GM19035 (cell line): ENCODE results near the gene ILDR2.
"Not testable (repeated sequence)": the region's sequence is repeated elsewhere in the genome, so short reads cannot be mapped to it uniquely, and the experiment has no call there.

ENCODE experiments used
- ATAC-seq: cut with Tn5 transposase; IDR thresholded peaks from one replicate; pipeline ENCODE4 v1.9.1; 2021; ENCODE audit not compliant: unreplicated experiment

The ILDR2 gene

DNA sequence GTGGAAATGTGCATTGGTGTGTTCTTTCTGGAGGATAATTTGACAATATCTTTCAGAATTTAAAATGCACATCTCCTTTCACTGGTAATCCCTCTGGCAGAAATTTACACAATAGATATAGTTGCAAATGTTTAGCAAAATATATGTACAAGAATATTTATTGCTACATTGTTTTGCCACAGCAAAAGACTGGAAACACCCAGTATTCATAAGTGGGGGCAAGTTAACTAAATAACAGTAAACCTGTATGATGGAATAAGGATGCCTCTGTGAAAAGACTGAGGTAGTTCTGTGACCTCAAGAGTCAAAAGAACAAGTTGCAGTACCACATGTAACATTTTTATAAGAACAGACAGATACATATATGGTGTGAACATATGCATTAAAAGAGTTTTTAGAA lies 85.6 kb downstream of the ILDR2 start:
- ATAC-seq = no peak

DNA sequence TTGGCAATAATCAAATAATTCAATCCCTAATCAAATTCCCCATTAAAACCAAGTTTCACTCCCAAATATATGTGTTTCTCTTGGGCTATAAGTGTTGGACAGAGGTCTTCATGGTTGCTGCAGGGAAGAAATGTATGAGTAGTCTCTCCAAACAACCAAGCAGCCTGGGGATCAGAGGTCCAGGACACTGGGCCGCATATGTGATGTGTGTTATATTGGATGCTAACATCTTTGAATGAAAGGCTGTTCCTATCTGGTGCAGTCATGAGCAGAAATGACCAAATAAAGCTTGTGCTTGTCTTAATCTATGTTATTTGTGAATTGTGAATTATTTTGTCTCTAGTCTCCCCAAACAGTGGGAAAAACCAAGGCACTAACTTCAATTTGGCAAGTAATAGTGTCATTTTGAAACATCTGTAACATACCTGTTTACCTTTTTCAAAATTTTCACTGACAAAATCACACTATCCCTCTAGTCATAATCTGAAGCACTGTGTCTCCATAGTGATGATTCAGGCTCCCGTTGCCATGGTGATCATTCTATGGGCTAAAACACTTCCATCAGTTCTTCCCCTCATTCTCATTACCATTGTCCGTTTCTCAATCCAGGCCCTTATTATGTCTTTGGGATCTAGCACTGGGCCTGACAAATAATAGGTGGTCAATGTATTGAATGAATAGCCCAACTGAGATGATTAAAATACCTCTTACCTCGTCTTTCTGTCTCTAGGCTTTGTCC lies 86.8 kb downstream of the ILDR2 start:
- no peak for ATAC-seq

GRCh38 chr1:166884971-166885370 lies 90.4 kb downstream of the ILDR2 start:
- no peak for ATAC-seq

- ATAC-seq = no peak
Observed at GRCh38 chr1:166884040-166884642, 91.2 kb downstream of the ILDR2 start.

DNA sequence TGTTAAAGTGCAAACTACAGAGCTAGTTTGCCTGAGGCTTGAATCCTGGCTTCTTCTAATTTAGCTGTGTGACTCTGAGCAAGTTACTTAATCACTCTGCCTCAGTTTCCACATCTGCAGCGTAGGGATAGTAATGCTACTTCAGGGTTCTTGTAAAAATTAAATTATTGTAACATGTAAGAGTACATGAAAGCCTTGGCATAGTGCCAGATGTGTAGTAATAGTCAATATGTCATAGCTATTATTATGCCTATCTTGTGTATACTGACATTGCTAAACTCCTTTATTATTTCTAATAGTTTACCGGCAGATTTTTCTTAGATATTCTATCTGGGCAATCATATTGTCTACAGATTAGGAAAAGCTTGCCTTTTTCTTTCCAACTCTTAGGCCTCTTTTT lies 92.4 kb downstream of the ILDR2 start:
- ATAC-seq = no peak

GRCh38 chr1:166878173-166878917 lies 97.0 kb downstream of the ILDR2 start:
- not testable (repeated sequence) for ATAC-seq

GRCh38 chr1:166876540-166876838 lies 98.9 kb downstream of the ILDR2 start:
- peak; percentile 6 for ATAC-seq

GRCh38 chr1:166875734-166876539 lies 99.4 kb downstream of the ILDR2 start, which contains the start of gene TADA1:
Gene TADA1 (minus strand): TSS chr1:166876264. CDS start chr1:166876233, 31 bp downstream.
- ATAC-seq = peak; percentile 87

DNA sequence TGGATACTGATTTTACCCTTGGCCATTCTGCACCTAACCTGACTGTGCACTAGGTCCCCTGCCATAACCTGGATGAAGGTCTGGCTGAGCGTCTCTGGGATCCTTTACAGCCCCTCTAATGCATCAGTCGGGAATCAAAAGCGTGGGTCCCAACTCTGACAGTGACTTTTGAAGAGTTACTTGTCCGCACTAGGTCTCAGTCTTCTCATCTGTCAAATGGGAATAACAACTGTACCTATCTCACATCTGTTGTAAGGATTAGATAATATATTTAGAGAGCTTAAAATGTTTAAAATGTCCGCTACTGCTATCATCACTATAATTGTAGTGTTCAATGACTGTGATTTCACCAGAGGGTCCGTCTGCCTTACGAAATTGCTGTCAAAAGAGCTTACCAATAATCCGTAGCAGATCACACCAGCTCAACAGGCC lies 100.0 kb downstream of the ILDR2 start:
- no peak for ATAC-seq

- no peak for ATAC-seq
Observed at GRCh38 chr1:166874464-166874863, 100.9 kb downstream of the ILDR2 start.

- ATAC-seq = no peak
Observed at GRCh38 chr1:166870584-166870983, 104.8 kb downstream of the ILDR2 start.

DNA sequence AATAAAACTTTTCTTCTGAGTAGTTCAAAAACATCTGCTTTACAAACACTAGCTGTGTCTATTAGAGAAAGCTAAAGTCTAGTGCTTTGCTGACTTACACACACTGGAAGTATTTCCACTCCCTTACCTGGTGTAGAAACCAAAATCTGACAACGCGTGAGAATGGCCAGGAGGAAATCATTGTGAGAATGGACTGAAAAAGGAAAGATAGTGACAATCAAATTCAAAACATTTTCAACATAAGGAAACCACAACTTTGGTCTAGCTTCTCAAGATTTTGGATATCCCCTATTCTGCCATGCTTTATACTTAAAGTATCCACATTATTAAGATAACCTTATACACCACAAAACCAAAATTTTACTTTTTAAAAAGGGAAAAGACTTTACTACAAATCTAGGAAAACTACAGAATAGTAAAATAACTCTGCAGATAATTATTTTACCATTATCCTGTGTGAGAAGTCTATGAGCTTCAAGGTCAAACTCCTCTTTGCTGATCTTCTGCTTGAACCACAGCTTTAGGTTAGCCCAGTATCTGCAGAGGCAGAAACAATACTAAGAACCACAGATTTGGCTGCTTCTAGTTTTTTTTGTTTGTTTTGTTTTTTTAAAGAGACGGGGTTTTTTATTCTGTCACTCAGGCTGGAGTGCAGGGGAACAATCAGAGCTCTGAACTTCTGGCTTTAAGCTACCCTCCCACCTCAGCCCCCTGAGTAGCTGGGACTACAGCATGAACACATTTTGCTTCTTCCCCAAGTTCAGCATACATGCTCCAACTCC lies 105.8 kb downstream of the ILDR2 start:
- no peak for ATAC-seq

DNA sequence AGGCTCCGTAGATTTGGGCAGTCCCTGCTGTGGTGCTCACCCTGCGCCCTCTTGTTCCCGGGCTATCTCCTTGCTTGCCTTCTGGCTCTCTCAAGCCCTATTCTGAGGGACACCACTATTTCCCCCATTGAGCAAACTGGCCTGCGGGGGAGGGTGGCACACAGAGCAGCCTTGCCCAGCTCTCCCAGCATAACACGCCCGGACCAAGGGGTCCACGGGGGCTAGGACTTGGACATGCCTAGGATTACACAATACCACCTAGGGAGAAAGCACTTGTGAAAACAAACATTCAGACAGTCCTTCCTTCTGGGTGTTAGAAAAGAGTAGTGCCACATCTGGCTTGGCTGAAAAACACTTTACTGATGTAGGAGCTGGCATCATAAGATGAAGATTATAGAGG lies 106.7 kb downstream of the ILDR2 start:
- ATAC-seq = no peak

DNA sequence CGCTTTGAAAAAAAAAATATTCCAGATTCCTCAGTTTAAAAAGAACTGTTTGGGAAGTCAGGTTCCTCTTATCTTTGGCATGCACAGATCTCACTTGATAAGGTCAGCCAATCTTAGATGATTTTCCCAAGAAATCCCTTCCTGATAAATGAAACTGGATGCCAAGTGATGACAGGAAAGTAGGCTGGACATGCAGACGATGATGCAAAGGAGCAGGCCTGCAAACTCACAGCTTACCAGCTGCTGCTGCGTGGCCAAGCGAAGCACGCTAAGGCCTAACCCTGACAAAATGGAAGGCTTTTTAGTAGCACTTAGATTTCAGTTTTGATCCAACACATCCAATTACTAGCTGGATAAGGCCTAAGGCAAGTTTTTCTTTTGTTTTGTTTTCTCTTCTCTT lies 109.4 kb downstream of the ILDR2 start:
- ATAC-seq = no peak

GRCh38 chr1:166859597-166859996 lies 115.7 kb downstream of the ILDR2 start:
- no peak for ATAC-seq

DNA sequence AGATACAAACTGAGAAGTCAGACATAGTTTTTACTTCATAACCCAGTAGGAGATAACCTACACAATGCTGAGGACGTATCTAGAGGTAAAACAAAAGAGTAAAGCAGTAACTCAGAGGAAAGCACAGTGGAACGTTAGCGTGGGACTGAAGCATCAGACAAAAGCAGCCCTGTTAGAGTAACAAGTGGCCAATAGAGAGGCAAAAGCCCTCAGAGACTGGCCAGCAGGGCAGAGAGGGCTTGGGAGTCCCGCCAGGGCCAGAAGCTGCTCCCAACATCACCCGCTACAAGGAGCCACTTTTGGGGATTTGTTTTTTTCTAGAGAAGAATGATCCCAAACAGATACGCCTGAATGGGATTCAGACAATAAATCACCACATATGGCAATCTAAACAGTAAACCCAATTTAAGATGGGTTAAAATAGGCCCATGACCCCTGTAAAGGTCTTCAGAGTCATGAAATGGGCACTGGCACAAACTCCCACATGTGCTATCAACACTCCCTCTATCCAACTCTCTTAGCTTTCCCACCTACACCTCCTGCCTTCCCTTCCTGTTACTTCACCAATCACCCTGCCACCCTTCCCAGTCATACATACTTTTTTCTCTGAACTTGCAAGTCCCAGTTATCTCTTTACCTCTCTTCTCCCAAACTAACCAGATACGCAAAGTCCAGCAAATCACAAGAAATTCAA lies 116.5 kb downstream of the ILDR2 start:
- no peak for ATAC-seq
